HG02678 (cell line): ENCODE data around the gene ZSWIM9.
"Not testable (repeated sequence)": the region's sequence is repeated elsewhere in the genome, so short reads cannot be mapped to it uniquely, and the experiment has no call there.

Source experiments
- ATAC-seq: cut with Tn5 transposase; IDR thresholded peaks from one replicate; pipeline ENCODE4 v1.9.1; 2021; ENCODE audit warnings: mild to moderate bottlenecking, moderate library complexity; ENCODE audit not compliant: unreplicated experiment

Gene ZSWIM9

GRCh38 chr19:48213959-48214358 lies 43.5 kb downstream of the ZSWIM9 start:
- ATAC-seq = no peak

GRCh38 chr19:48216933-48217332 lies 46.5 kb downstream of the ZSWIM9 start:
- ATAC-seq = no peak

- ATAC-seq = no peak
Measured at GRCh38 chr19:48218997-48219396, 48.5 kb downstream of the ZSWIM9 start.

GRCh38 chr19:48220784-48221183 lies 50.3 kb downstream of the ZSWIM9 start:
- not testable (repeated sequence) for ATAC-seq

GRCh38 chr19:48221628-48222027 lies 51.1 kb downstream of the ZSWIM9 start:
- ATAC-seq = no peak

GRCh38 chr19:48230555-48231129 lies 60.2 kb downstream of the ZSWIM9 start:
- no peak for ATAC-seq

- ATAC-seq = no peak
Measured at GRCh38 chr19:48237057-48237456, 66.6 kb downstream of the ZSWIM9 start.

- no peak for ATAC-seq
Measured at GRCh38 chr19:48239120-48239519, 68.6 kb downstream of the ZSWIM9 start.

- ATAC-seq = no peak
Measured at GRCh38 chr19:48239582-48240141, 69.2 kb downstream of the ZSWIM9 start.

- ATAC-seq = not testable (repeated sequence)
Measured at GRCh38 chr19:48241771-48242170, 71.3 kb downstream of the ZSWIM9 start.

- no peak for ATAC-seq
Measured at GRCh38 chr19:48244281-48244680, 73.8 kb downstream of the ZSWIM9 start.

- no peak for ATAC-seq
Measured at GRCh38 chr19:48246101-48246500, 75.6 kb downstream of the ZSWIM9 start.

- no peak for ATAC-seq
Measured at GRCh38 chr19:48247212-48247611, 76.7 kb downstream of the ZSWIM9 start.
